Right cardiac atrium (tissue), 5 donors: ENCODE data around the gene C14orf39. TPM values are rescaled to one million over a fixed set of nuclear protein-coding genes. Genes with fewer than 3 reads are reported as not detected.

ENCODE experiments used
- ATAC-seq, 2 donors: fragments of 200-7000 bp; cut with Tn5 transposase; one replicate each; pipeline versions ENCODE4 v1.8.0 to v1.9.1; 2020; ENCODE audit warnings: moderate library complexity in 2 of 2, mild to moderate bottlenecking in 1 of 2
- DNase-seq, 3 donors: peaks; one replicate each; pipeline ENCODE4 v3.0.0-alpha.2; 2020
- H3K27ac ChIP-seq: one replicate; pipeline ENCODE4 v1.5.1; 2013; ENCODE audit warnings: mild to moderate bottlenecking, low read length, control low read depth, moderate library complexity
- H3K27me3 ChIP-seq: one replicate; pipeline ENCODE4 v1.6.1; 2013; ENCODE audit not compliant: control insufficient read depth, insufficient read depth
- H3K4me1 ChIP-seq: one replicate; pipeline ENCODE4 v1.6.1; 2013; ENCODE audit warnings: low read length; ENCODE audit not compliant: control insufficient read depth, insufficient read depth
- H3K4me3 ChIP-seq: one replicate; pipeline ENCODE4 v1.5.1; 2013; ENCODE audit warnings: low read length, control low read depth
- H3K9me3 ChIP-seq: one replicate; pipeline ENCODE4 v1.6.1; 2013; ENCODE audit warnings: low read length; ENCODE audit not compliant: control insufficient read depth
- WGBS: extraction: QIAGEN DNeasy Blood & Tissue Kit; methylation state at CpG from one replicate; pipeline ENCODE4 v1.1.7; 2013; 5-methylcytosine and 5-hydroxymethylcytosine counted together
- intact Hi-C, 4 donors: fragments of 100-400 bp; cut with DNase I; formaldehyde crosslinking; loops; one replicate each; pipeline versions ENCODE4 v1.11.0 to v1.14.0; 2022 to 2023
- long read RNA-seq, 4 donors: library from polyadenylated mRNA; unstranded; transcript quantifications; one replicate each; pipeline ENCODE4 v2.0.0, GENCODE V29; 2020 to 2021
- polyA plus RNA-seq: library from polyadenylated mRNA; stranded (reverse); fragments of 200-250 nt; gene quantifications from one replicate; pipeline ENCODE4 v1.2.3, GENCODE V29; 2013
- total RNA-seq, 4 donors: library from RNA; stranded (reverse); fragmentation: NEBNext Ultra II Directional; extraction: Animal tissue kit (Norgen Biotek cat#: 25700); gene quantifications; one replicate each; pipeline ENCODE4 v1.2.1, GENCODE V29; 2021
- donor health status: healthy with polysubstance abuse.
- donor health status: DM: no; HTN: yes; CAD: no.
- donor health status: DM: no; HTN: no; CAD: no.
- donor health status: DM: no; HTN: yes; CAD: no; lungs with severe emphysema.
- donor health status: DM: yes; HTN: yes; CAD: no.

Gene C14orf39, protein sequence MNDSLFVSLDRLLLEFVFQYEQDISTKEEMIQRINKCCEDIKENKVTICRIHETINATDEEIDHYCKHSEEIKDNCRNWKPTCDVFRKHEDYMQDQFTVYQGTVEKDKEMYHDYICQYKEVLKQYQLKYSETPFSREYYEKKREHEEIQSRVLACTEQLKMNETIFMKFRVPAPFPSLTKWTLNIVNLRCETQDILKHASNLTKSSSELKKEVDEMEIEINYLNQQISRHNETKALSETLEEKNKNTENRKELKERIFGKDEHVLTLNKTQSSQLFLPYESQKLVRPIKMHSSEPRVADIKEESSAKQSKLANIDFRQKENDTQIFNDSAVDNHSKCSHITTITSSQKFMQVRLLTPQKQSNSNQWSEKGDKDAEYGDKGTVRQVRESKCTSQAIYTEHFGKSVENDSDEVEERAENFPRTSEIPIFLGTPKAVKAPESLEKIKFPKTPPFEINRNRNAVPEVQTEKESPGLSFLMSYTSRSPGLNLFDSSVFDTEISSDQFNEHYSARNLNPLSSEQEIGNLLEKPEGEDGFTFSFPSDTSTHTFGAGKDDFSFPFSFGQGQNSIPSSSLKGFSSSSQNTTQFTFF
- total RNA-seq (not detected), polyA plus RNA-seq (not detected)
- long read RNA-seq, donor 1 = 0 reads
- long read RNA-seq, donor 2 = 0 reads
- long read RNA-seq, donor 3 = 0 reads
- long read RNA-seq, donor 4 = 0 reads

DNA sequence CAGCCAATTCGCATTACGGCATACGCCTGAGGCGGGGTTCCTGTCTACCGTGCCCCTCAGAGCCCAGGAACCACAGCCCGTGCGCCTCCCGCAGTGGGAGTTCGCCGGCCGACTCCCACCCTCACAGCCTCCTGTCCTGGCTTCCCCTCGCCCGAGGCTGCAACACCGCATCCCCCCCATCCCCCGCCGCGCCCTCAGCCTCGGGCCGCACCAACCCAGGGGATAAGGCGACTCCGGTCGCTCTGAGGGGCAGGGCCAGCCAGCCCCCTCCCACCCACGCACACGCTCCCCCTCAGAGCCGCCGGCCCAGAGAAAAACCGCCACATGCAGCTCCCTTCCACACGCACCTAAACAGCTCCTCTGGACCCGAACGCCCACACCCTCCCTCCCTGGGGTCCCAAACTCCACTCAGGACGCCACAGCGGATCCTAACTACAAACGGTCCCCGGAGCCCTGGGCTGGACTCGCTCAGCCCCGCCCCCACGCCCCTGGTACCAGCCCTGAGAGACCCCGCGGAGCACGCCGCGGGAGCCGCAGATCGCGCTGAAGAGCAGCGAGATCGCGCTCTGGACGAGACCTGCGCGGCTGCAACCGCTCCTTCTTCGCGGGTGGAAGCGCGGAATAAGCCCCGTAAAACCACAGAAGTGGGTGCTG is at the start of gene C14orf39:
TSS of gene C14orf39 (minus strand) at position 466 of the 654 bp plus-strand sequence. CDS start 985 bp downstream, outside the sequence.
- no peaks in the 10 kb centered on the region for H3K4me1 ChIP-seq
- 2% methylated on average over 57 of the region's 57 CpGs for WGBS
- peak in 1 of 2 donors; percentile 52 for ATAC-seq
- DNase-seq = peak in 1 of 3 donors; percentile 47
- peak within 1 kb of the TSS; percentile 7 for H3K4me3 ChIP-seq
- no peaks in the 10 kb centered on the region for H3K27me3 ChIP-seq
- H3K9me3 ChIP-seq = no peaks in the 10 kb centered on the region
- intact Hi-C loops = no loop called here
- no peak within 1 kb of the TSS for H3K27ac ChIP-seq

GRCh38 chr14:60532442-60532841 is 46.6 kb upstream of the C14orf39 start:
- DNase-seq = no peak
- H3K27me3 ChIP-seq = no peaks in the 10 kb centered on the region
- H3K27ac ChIP-seq = no peak overlapping the region
- no peaks in the 10 kb centered on the region for H3K4me1 ChIP-seq
- no peaks in the 10 kb centered on the region for H3K9me3 ChIP-seq
- no peak for ATAC-seq
- WGBS = 57% methylated on average over 3 of the region's 3 CpGs
- intact Hi-C loops = no loop called here
- no peak overlapping the region for H3K4me3 ChIP-seq

GRCh38 chr14:60515511-60516289 is 29.8 kb upstream of the C14orf39 start:
- Histone ChIP-seq H3K27ac (no peak overlapping the region), H3K4me1 (no peaks in the 10 kb centered on the region), H3K4me3 (peak overlapping the region; percentile 40), H3K27me3 (peaks cover 3% of the 10 kb centered on the region), H3K9me3 (no peaks in the 10 kb centered on the region)
- WGBS = 5% methylated on average over 66 of the region's 66 CpGs
- intact Hi-C loops = no loop called here
- DNase-seq = peak in 1 of 3 donors; percentile 34
- no peak for ATAC-seq

GRCh38 chr14:60514741-60515491 is 29.1 kb upstream of the C14orf39 start:
- Histone ChIP-seq H3K9me3 (no peaks in the 10 kb centered on the region), H3K27me3 (peaks cover 3% of the 10 kb centered on the region), H3K27ac (no peak overlapping the region), H3K4me1 (no peaks in the 10 kb centered on the region), H3K4me3 (peak overlapping the region; percentile 40)
- peak in 1 of 2 donors; percentile 55 for ATAC-seq
- intact Hi-C loops = no loop called here
- peak in 2 of 3 donors; percentile 51 to 57 for DNase-seq
- WGBS = 3% methylated on average over 79 of the region's 79 CpGs

- Histone ChIP-seq H3K27me3 (peaks cover 3% of the 10 kb centered on the region), H3K4me3 (peak overlapping the region; percentile 40), H3K4me1 (no peaks in the 10 kb centered on the region), H3K27ac (no peak overlapping the region), H3K9me3 (no peaks in the 10 kb centered on the region)
- ATAC-seq (no peak), DNase-seq (no peak)
- 4% methylated on average over 10 of the region's 10 CpGs for WGBS
- intact Hi-C loops = no loop called here
These were observed 28.5 kb upstream of the C14orf39 start for GRCh38 chr14:60514378-60514740.

DNA sequence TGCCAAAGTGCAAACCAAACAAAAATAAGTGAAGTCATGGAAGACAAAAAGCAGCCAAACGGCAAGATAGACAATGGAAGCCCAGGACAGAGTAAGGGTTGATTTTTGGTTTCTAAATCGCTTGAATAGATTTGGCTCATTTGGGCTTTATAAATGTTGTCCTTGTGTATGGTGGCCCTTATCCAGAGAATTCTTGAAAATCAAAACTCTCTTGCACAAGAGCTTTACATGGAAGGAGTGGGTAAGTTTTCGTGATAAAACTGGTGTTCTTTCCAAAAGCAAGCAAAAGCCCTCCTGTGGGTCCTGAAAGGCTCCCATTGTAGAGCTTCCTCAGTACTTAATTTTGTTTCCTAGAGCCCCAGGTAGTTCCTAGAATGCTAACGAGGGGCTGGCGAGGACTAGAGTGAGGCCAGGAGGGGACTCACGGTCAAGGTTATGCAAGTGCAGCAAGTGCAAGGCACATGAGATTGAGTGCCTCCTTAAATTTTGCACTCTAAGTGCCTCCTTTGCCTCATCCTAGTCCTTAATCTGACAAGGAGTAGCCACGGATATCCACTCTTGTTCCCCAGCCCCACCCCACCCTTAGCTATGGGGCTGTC is 27.2 kb upstream of the C14orf39 start:
- Histone ChIP-seq H3K4me3 (no peak overlapping the region), H3K4me1 (no peaks in the 10 kb centered on the region), H3K27ac (no peak overlapping the region), H3K27me3 (peaks cover 3% of the 10 kb centered on the region), H3K9me3 (no peaks in the 10 kb centered on the region)
- 4% methylated on average over 7 of the region's 7 CpGs for WGBS
- intact Hi-C loops = no loop called here
- DNase-seq (no peak), ATAC-seq (no peak)

DNA sequence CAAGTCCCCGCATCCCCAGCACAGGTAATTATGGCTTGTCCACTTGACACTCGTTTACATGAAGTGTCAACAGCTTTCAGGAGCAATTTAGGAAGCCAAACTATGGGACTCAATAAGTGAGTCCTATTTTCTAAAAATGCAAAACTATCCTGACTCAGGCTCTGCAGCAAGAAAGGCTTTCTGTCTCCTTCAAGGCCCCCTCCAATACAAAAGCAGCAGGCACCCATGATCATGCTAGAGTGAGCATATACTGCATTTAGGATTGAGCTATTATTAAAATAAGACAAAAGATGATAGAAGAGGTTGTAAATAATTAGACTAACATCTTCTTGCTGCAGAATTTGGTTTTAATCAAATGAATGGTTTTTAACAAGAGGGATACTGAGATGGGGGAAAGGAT is 26.3 kb upstream of the C14orf39 start:
- H3K4me1 ChIP-seq = no peaks in the 10 kb centered on the region
- DNase-seq (no peak), ATAC-seq (no peak)
- H3K4me3 ChIP-seq = no peak overlapping the region
- intact Hi-C loops = no loop called here
- 7% methylated on average over 2 of the region's 2 CpGs for WGBS
- H3K27me3 ChIP-seq = peaks cover 3% of the 10 kb centered on the region
- H3K9me3 ChIP-seq = no peaks in the 10 kb centered on the region
- no peak overlapping the region for H3K27ac ChIP-seq

DNA sequence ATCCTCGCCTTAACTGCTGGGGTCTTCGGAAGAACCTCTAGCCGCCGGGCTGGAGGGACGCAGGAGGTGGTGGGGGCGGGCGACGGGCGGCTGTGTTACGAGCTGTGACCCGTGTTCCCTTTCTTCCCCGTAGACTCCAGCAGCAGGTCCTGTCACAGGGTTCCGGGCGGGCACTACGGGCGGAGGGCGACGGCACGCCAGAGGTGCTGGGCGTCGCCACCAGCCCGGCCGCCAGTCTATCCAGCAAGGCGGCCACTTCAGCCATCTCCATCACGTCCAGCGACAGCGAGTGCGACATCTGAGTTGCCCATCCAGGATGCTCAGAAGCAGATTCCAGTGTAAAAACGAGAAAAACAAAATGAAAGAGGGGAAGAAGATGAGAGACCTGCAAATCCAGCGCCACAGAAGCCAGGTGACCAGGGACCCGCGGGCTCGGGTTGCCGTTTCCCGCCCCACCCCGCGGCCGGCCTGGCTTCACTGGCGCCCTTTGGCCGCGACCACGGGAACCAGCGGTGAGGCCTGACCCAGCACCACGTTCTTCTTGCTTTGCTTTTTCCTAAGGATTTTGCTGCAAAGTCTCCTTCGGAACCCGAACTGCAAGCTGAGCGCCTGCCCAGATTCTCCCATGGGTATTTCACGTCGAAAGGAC is 25.2 kb upstream of the C14orf39 start:
- Histone ChIP-seq H3K27me3 (no peaks in the 10 kb centered on the region), H3K4me1 (no peaks in the 10 kb centered on the region), H3K9me3 (no peaks in the 10 kb centered on the region), H3K27ac (no peak overlapping the region), H3K4me3 (no peak overlapping the region)
- no peak for ATAC-seq
- DNase-seq = no peak
- WGBS = 2% methylated on average over 49 of the region's 49 CpGs
- intact Hi-C loops = no loop called here

DNA sequence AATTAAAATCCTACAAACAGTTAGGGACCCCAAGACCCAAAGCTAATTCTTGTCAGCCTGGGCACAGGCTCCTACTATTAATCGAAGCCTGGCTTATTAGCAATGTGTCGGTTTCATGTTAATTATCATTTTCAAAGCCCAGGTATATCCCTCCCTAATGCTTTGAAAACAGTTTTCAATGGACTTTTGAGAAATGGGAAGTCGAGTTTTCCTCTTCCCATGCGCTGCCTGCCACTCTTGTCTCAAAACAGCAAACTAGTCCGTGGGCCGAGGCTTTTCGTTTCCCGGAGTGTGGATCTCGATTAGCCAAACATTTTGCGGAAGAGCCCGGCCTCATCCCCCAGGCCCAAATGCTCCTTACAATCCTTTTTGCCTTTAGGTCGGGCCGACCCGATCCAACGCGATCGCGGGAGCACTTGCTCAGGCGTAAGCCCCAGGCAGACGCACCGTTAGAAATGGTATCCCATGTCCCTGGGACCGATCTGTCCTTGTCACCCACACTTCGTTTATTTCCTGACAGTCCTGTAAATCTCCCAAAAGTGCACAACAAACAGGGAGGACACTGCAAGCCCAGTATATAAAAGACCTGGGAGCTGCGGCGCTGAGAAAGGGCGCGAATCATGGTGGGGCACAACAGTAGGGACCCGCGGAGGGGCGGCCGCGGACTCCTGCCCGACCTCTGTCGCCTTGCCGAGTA is 24.5 kb upstream of the C14orf39 start:
- ATAC-seq (no peak), DNase-seq (peak in 1 of 3 donors; percentile 25)
- H3K9me3 ChIP-seq = no peaks in the 10 kb centered on the region
- no peaks in the 10 kb centered on the region for H3K27me3 ChIP-seq
- no peaks in the 10 kb centered on the region for H3K4me1 ChIP-seq
- H3K4me3 ChIP-seq = peak overlapping the region; percentile 7
- intact Hi-C loops = no loop called here
- no peak overlapping the region for H3K27ac ChIP-seq
- 4% methylated on average over 35 of the region's 35 CpGs for WGBS
